H1 (cell line): ENCODE results near the gene SPOCK1.

Experiments
- ATF3 ChIP-seq: IDR thresholded peaks from 2 replicates; pipeline ENCODE4 v1.6.1; 2011; ENCODE audit warnings: low read depth, mild to moderate bottlenecking, low read length; ENCODE audit not compliant: insufficient read depth
- CTCF ChIP-seq, 3 experiments: IDR thresholded peaks; 1 replicate in 2 of 3; 2 replicates in 1 of 3; pipeline versions ENCODE4 v1.5.1 to v1.6.1; 2011; ENCODE audit warnings: low read length in 3 of 3, mild to moderate bottlenecking in 3 of 3, inconsistent platforms in 2 of 3, low read depth in 1 of 3, moderate library complexity in 1 of 3; ENCODE audit not compliant: insufficient read depth in 1 of 3; ENCODE audit errors: control extremely low read depth in 1 of 3
- JUN ChIP-seq: IDR thresholded peaks from 2 replicates; pipeline ENCODE4 v1.6.1; 2011; ENCODE audit warnings: low read depth, mild to moderate bottlenecking, improper control_type of control experiment, low read length
- JUND ChIP-seq: IDR thresholded peaks from 2 replicates; pipeline ENCODE4 v1.6.1; 2011; ENCODE audit warnings: mild to moderate bottlenecking, improper control_type of control experiment, low read length
- POLR2A ChIP-seq, 2 experiments: IDR thresholded peaks; 1 replicate in 1 of 2; 2 replicates in 1 of 2; pipeline ENCODE4 v1.6.1; 2011; ENCODE audit warnings: low read depth in 2 of 2, low read length in 2 of 2, mild to moderate bottlenecking in 2 of 2; ENCODE audit errors: control extremely low read depth in 1 of 2

- TF ChIP-seq ATF3, result no peak
- no peak for TF ChIP-seq CTCF (IDR thresholded peaks at IDR 0.05; ENCODE audit: control extremely low read depth in 1 of 3, insufficient read depth in 1 of 3, low read depth in 1 of 3, low read length in 3 of 3)
- TF ChIP-seq JUN, result no peak
- no peak for TF ChIP-seq JUND
- TF ChIP-seq POLR2A (IDR thresholded peaks at IDR 0.05; ENCODE audit: control extremely low read depth in 1 of 2, low read depth in 2 of 2, low read length in 2 of 2), result no peak
Measured at GRCh38 chr5:137470111-137470920, 28.8 kb downstream of the SPOCK1 start.
